Dendritic cell treated with granulocyte-macrophage colony-stimulating factor and Interleukin-4, amounts not matched to agents 40 ng/mL and 50 ng/mL, for 4 days (primary cell): ENCODE results near the gene FN1.

Experiments
- H3K27ac Mint-ChIP-seq: one replicate; pipeline ENCODE4 v1.8.0; 2022; ENCODE audit warnings: mild to moderate bottlenecking, mixed read lengths
- H3K27me3 Mint-ChIP-seq: one replicate; pipeline ENCODE4 v1.8.0; 2022; ENCODE audit warnings: mild to moderate bottlenecking, mixed read lengths
- H3K36me3 Mint-ChIP-seq: one replicate; pipeline ENCODE4 v1.8.0; 2022; ENCODE audit warnings: low read depth, mixed read lengths
- H3K4me1 Mint-ChIP-seq: one replicate; pipeline ENCODE4 v1.8.0; 2022; ENCODE audit warnings: low read depth, mixed read lengths
- H3K4me3 Mint-ChIP-seq: one replicate; pipeline ENCODE4 v1.8.0; 2022; ENCODE audit warnings: mild to moderate bottlenecking, moderate library complexity, mixed read lengths
- H3K9me3 Mint-ChIP-seq: one replicate; pipeline ENCODE4 v1.8.0; 2022; ENCODE audit warnings: mixed read lengths
- intact Hi-C: fragments of 100-400 bp; cut with micrococcal nuclease; formaldehyde crosslinking; loops from one replicate; pipeline ENCODE4 v1.15.0; 2022

The FN1 gene

DNA sequence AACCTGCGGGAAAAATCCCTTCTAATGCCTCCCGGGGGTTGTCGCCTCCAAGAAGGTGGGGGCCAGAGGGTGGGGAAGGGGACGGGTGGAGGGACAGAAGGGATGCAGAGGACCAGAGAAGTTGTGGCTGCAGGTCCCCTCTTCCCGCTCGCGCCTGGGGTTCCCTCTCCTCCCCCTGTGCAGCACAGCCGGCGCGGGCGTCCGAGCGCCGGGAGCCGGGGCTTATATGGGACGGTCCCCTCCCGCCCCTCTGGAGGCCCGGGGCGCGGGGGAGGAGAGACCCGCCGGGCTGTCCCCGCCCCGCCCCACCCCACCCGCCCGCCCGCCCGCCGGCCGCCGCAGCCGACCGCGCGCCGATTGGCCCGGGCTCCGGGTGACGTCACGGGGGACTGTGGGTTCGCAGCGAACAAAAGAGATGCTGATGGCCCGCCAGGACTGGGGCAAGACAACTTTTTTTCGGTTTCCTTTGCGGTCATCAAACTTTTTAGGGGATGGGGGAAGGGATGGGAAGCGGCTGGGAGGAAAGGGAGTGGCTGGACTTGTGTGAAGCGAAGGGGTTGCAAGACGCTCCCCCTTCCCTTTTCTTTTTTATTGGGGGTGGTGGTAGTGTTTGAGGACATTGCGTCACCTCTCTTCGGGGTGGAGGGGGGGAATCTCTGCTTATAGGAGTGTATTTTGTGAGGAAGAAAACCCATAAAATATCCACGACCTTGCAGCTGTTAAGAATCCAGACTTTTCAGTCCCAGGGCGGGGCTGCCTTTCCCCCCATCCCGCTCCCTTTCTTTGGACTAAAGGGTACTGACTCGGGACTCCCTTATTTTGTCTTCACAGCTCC lies at the start of gene FN1:
TSS of gene FN1 (minus strand) at position 199 of the 835 bp plus-strand sequence. CDS start 266 bp downstream, outside the sequence.
- Mint-ChIP-seq H3K4me1 (peaks cover 20% of the 10 kb centered on the region), H3K27me3 (peaks cover 71% of the 10 kb centered on the region), H3K9me3 (no peaks in the 10 kb centered on the region), H3K4me3 (peak within 1 kb of the TSS; percentile 69), H3K27ac (peak within 1 kb of the TSS; percentile 78), H3K36me3 (peaks cover 5% of the 10 kb centered on the region)
- intact Hi-C loops = no loop called here

DNA sequence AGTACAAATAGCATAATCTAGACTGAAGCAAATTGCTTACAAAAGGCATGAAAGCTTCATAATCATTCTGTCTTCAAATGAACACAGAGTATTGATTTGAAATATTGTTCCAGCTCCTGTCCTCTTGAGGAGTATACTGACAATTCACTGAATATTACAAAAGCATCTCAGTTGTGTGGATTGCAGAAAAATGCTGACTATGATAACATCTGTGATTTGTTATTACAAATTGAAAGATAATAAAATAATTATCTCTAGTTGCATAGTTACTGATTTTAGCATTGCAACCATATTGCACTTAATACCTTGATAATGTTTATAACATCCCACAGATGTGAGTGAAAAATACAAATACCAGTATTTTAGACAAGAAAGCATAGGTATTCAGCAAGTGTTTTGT lies 49.2 kb upstream of the FN1 start:
- H3K36me3 Mint-ChIP-seq = no peaks in the 10 kb centered on the region
- H3K9me3 Mint-ChIP-seq = no peaks in the 10 kb centered on the region
- intact Hi-C loops = no loop called here
- H3K4me1 Mint-ChIP-seq = peaks cover 17% of the 10 kb centered on the region
- H3K4me3 Mint-ChIP-seq = no peak overlapping the region
- H3K27ac Mint-ChIP-seq = no peak overlapping the region
- peaks cover 23% of the 10 kb centered on the region for H3K27me3 Mint-ChIP-seq

DNA sequence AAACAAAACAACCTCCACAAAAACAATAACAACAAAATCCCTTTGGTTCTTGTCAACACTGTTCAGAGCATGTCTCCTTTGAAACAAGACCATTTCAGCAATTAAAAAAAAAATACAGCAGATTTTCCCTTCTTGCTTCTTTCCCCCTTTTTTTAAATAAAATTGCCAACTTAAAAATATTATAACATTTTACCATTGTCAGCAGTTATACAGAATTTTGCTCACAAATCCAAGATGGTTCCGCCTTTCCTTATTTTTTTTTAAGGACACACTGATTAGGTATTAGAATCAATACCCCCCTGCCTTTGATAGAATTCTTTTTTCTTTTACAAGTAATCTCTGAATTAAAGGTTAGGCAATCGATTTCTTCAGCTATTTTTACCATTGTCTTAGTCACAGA lies 48.7 kb upstream of the FN1 start:
- Mint-ChIP-seq H3K27ac (no peak overlapping the region), H3K27me3 (peaks cover 24% of the 10 kb centered on the region), H3K4me1 (peaks cover 19% of the 10 kb centered on the region), H3K4me3 (no peak overlapping the region), H3K9me3 (no peaks in the 10 kb centered on the region), H3K36me3 (no peaks in the 10 kb centered on the region)
- intact Hi-C loops = no loop called here

GRCh38 chr2:215483431-215483830 lies 47.6 kb upstream of the FN1 start:
- no peaks in the 10 kb centered on the region for H3K9me3 Mint-ChIP-seq
- no peaks in the 10 kb centered on the region for H3K36me3 Mint-ChIP-seq
- H3K4me3 Mint-ChIP-seq = no peak overlapping the region
- intact Hi-C loops = no loop called here
- H3K27ac Mint-ChIP-seq = no peak overlapping the region
- H3K27me3 Mint-ChIP-seq = peaks cover 26% of the 10 kb centered on the region
- peaks cover 14% of the 10 kb centered on the region for H3K4me1 Mint-ChIP-seq

DNA sequence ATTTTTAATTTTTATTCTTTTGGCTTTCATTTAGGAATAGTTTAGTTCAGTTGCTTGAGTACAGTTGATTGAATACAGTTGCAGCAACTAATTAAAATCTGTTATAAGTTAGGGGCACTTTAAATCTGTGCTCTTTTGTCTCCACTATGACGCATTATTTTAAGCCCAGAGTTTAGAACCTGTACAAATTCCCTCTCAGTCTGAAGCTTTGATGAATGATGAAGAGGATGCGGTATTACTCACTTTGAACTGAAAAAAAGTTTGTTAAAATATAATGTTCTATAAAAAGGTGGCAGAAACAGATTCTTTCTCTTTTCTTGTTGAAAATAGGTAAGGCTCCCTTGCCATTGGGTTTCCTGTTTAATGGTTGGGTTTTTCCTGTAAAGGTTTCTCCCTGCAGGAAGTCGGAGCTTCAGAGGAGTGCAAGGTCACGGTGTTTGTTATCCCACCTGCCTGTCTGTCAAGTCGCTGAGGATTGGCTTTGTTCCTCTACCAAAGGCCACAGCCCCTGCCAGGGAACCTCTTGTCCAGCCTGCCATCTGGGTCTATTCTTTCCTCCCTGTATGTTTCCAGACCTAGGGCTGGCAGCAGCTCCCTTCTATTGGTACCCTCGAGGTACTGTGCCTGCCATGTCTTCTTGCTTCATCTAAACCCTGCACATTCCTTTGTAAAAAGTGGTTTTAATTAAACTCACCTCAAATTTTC lies 43.8 kb upstream of the FN1 start:
- intact Hi-C loops = no loop called here
- no peaks in the 10 kb centered on the region for H3K36me3 Mint-ChIP-seq
- H3K27me3 Mint-ChIP-seq = peaks cover 33% of the 10 kb centered on the region
- H3K4me1 Mint-ChIP-seq = peaks cover 8% of the 10 kb centered on the region
- no peak overlapping the region for H3K4me3 Mint-ChIP-seq
- no peaks in the 10 kb centered on the region for H3K9me3 Mint-ChIP-seq
- no peak overlapping the region for H3K27ac Mint-ChIP-seq

- peaks cover 34% of the 10 kb centered on the region for H3K27me3 Mint-ChIP-seq
- no peaks in the 10 kb centered on the region for H3K9me3 Mint-ChIP-seq
- peaks cover 8% of the 10 kb centered on the region for H3K4me1 Mint-ChIP-seq
- intact Hi-C loops = no loop called here
- no peaks in the 10 kb centered on the region for H3K36me3 Mint-ChIP-seq
- H3K27ac Mint-ChIP-seq = no peak overlapping the region
- H3K4me3 Mint-ChIP-seq = no peak overlapping the region
These were observed 43.3 kb upstream of the FN1 start for GRCh38 chr2:215479121-215479520.

DNA sequence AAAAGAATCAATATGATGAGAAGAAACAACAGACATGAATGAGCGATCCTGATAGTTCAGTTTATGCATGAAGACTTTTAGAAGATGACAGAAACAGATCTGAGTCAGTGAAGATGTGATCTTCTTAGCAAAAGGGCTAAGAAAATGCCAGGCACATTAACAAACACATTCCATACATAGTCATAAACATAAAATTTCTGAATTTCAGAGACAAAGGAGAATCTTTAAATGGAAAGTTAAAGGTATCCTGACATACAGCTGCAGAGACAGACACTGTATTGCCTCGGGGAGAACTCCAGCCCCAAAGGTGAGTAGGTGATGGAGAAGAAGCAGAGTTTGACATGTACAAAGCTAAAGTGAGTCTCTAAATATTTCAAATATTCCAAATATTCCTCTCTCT lies 40.6 kb upstream of the FN1 start:
- intact Hi-C loops = no loop called here
- H3K4me1 Mint-ChIP-seq = peaks cover 8% of the 10 kb centered on the region
- H3K36me3 Mint-ChIP-seq = no peaks in the 10 kb centered on the region
- H3K27ac Mint-ChIP-seq = no peak overlapping the region
- no peak overlapping the region for H3K4me3 Mint-ChIP-seq
- no peaks in the 10 kb centered on the region for H3K9me3 Mint-ChIP-seq
- H3K27me3 Mint-ChIP-seq = peaks cover 23% of the 10 kb centered on the region

DNA sequence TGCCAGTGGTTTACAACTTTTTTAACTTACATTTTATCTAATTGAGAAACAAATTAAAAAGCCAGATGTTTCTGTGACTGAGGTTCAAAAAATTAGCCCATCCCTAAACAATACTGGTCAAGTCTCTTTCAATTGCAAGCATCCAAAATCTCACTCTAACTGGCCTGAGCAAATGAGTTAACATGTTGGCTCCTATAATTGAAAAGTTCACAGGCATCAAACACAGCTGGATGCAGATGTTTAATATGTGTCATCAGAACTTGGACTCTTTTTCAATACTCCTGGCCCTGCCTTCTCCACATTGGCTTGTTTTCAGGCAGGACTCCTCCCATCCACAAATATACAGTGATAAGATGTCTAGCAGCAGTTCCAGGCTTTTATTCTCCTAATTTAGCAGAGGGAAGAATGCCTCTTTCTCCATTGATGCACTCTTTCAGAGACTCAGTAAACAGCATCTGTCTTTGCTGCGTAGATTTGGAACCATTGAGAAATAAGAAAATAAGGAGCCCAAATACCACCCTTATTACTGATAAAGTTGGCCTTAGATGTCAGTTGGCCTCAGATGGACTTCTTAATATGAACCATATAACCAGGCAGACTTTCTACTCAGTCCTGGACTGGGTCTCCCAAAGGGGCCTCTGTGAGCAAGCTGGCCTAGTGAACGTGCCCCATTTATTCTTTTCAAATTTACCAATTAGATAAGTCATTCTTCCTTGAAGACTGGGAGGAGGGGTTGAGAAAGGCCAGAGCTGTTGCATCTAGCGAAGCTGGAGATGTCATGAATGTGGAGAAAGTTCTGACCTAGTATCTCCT lies 30.4 kb upstream of the FN1 start:
- peaks cover 13% of the 10 kb centered on the region for H3K27me3 Mint-ChIP-seq
- H3K9me3 Mint-ChIP-seq = no peaks in the 10 kb centered on the region
- H3K4me1 Mint-ChIP-seq = no peaks in the 10 kb centered on the region
- H3K27ac Mint-ChIP-seq = no peak overlapping the region
- H3K36me3 Mint-ChIP-seq = no peaks in the 10 kb centered on the region
- intact Hi-C loops = no loop called here
- no peak overlapping the region for H3K4me3 Mint-ChIP-seq

DNA sequence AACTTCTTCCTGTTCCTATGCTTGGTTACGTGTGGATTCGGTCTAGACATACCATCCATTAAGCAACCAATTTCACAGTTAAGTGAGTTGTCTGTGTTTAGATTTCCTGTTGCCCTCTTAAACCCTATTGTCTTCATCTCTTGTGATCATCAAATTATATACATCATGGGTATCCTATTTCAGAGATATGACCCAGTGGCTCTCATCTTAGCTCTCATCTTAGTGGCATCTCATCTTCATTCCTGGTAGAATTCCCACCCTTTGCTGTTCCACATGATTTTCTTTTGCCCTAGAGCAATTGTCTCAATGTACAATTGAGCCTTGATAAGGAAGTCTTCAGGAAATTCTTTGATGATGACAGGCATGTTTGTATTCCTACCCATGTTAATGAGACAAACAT lies 29.4 kb upstream of the FN1 start:
- Mint-ChIP-seq H3K27me3 (peaks cover 13% of the 10 kb centered on the region), H3K4me1 (no peaks in the 10 kb centered on the region), H3K9me3 (no peaks in the 10 kb centered on the region), H3K4me3 (no peak overlapping the region), H3K36me3 (no peaks in the 10 kb centered on the region), H3K27ac (no peak overlapping the region)
- intact Hi-C loops = no loop called here

GRCh38 chr2:215461836-215462532 lies 26.1 kb upstream of the FN1 start:
- no peak overlapping the region for H3K4me3 Mint-ChIP-seq
- no peaks in the 10 kb centered on the region for H3K4me1 Mint-ChIP-seq
- no peaks in the 10 kb centered on the region for H3K36me3 Mint-ChIP-seq
- intact Hi-C loops = no loop called here
- H3K9me3 Mint-ChIP-seq = no peaks in the 10 kb centered on the region
- peaks cover 22% of the 10 kb centered on the region for H3K27me3 Mint-ChIP-seq
- H3K27ac Mint-ChIP-seq = no peak overlapping the region

GRCh38 chr2:215460682-215461382 lies 25.0 kb upstream of the FN1 start:
- peaks cover 22% of the 10 kb centered on the region for H3K27me3 Mint-ChIP-seq
- no peaks in the 10 kb centered on the region for H3K4me1 Mint-ChIP-seq
- no peaks in the 10 kb centered on the region for H3K9me3 Mint-ChIP-seq
- no peak overlapping the region for H3K4me3 Mint-ChIP-seq
- H3K27ac Mint-ChIP-seq = no peak overlapping the region
- intact Hi-C loops = no loop called here
- H3K36me3 Mint-ChIP-seq = no peaks in the 10 kb centered on the region

GRCh38 chr2:215455958-215456357 lies 20.1 kb upstream of the FN1 start:
- Mint-ChIP-seq H3K4me3 (no peak overlapping the region), H3K4me1 (no peaks in the 10 kb centered on the region), H3K36me3 (no peaks in the 10 kb centered on the region), H3K27ac (no peak overlapping the region), H3K9me3 (peaks cover 1% of the 10 kb centered on the region), H3K27me3 (peaks cover 21% of the 10 kb centered on the region)
- intact Hi-C loops = loop anchor here (10.0 kb wide), 2 partner anchors 259 to 389 kb away; no protein-coding TSS in a partner anchor
